Endothelial cell (in vitro differentiated cells): ENCODE results near the gene PIK3AP1. TPM values are rescaled to one million over a fixed set of nuclear protein-coding genes. Genes with fewer than 3 reads are reported as not detected.

Source experiments
- DNase-seq: peaks from one replicate; pipeline ENCODE4 v3.0.0; 2021; ENCODE audit warnings: low spot score
- H3K27ac Mint-ChIP-seq: one replicate; pipeline ENCODE4 v1.8.0; 2021; ENCODE audit warnings: mixed read lengths, inconsistent platforms; ENCODE audit not compliant: unreplicated experiment
- H3K27me3 Mint-ChIP-seq: one replicate; pipeline ENCODE4 v1.8.0; 2021; ENCODE audit warnings: mild to moderate bottlenecking, moderate library complexity, mixed read lengths, inconsistent platforms; ENCODE audit not compliant: unreplicated experiment
- H3K36me3 Mint-ChIP-seq: one replicate; pipeline ENCODE4 v1.8.0; 2021; ENCODE audit warnings: mild to moderate bottlenecking, low read depth, mixed read lengths, inconsistent platforms; ENCODE audit not compliant: unreplicated experiment
- H3K4me1 Mint-ChIP-seq: one replicate; pipeline ENCODE4 v1.8.0; 2021; ENCODE audit warnings: mild to moderate bottlenecking, mixed read lengths, inconsistent platforms; ENCODE audit not compliant: unreplicated experiment
- H3K4me3 Mint-ChIP-seq: one replicate; pipeline ENCODE4 v1.8.0; 2021; ENCODE audit warnings: mild to moderate bottlenecking, mixed read lengths, inconsistent platforms; ENCODE audit not compliant: unreplicated experiment
- H3K9me3 Mint-ChIP-seq: one replicate; pipeline ENCODE4 v1.8.0; 2021; ENCODE audit warnings: mixed read lengths, inconsistent platforms; ENCODE audit not compliant: unreplicated experiment
- CTCF ChIP-seq: fragments of 200-600 bp; sonication (generic); IDR thresholded peaks from one replicate; pipeline ENCODE4 v1.5.0; 2021; ENCODE audit warnings: antibody characterized with exemption; ENCODE audit not compliant: unreplicated experiment
- total RNA-seq: library from RNA; stranded (reverse); fragmentation: NEBNext Ultra II Directional; extraction: Animal tissue kit (Norgen Biotek cat#: 25700); gene quantifications from one replicate; pipeline ENCODE4 v1.2.1, GENCODE V29; 2021; ENCODE audit not compliant: unreplicated experiment

PIK3AP1 gene
- total RNA-seq, 1 donor from 2014 or later, result 9.0 TPM

GRCh38 chr10:96596422-96597407 is 123.6 kb downstream of the PIK3AP1 start:
- no peak overlapping the region for H3K27ac Mint-ChIP-seq
- TF ChIP-seq CTCF, result no peak
- H3K4me1 Mint-ChIP-seq, result peaks cover 3% of the 10 kb centered on the region
- H3K4me3 Mint-ChIP-seq, result no peak overlapping the region
- H3K9me3 Mint-ChIP-seq, result no peaks in the 10 kb centered on the region
- no peaks in the 10 kb centered on the region for H3K36me3 Mint-ChIP-seq
- no peaks in the 10 kb centered on the region for H3K27me3 Mint-ChIP-seq
- DNase-seq, result no peak

GRCh38 chr10:96595741-96596140 is 124.6 kb downstream of the PIK3AP1 start:
- Mint-ChIP-seq H3K36me3 (no peaks in the 10 kb centered on the region), H3K4me3 (no peak overlapping the region), H3K9me3 (no peaks in the 10 kb centered on the region), H3K27me3 (no peaks in the 10 kb centered on the region), H3K4me1 (peaks cover 3% of the 10 kb centered on the region), H3K27ac (no peak overlapping the region)
- DNase-seq, result no peak
- no peak for TF ChIP-seq CTCF

- Mint-ChIP-seq H3K27me3 (peaks cover 4% of the 10 kb centered on the region), H3K9me3 (no peaks in the 10 kb centered on the region), H3K27ac (no peak overlapping the region), H3K4me3 (no peak overlapping the region), H3K4me1 (peaks cover 7% of the 10 kb centered on the region), H3K36me3 (no peaks in the 10 kb centered on the region)
- TF ChIP-seq CTCF, result no peak
- DNase-seq, result no peak
These were observed 128.4 kb downstream of the PIK3AP1 start for GRCh38 chr10:96591946-96592345.

GRCh38 chr10:96588616-96589419 is 131.5 kb downstream of the PIK3AP1 start:
- Mint-ChIP-seq H3K27me3 (peaks cover 10% of the 10 kb centered on the region), H3K9me3 (no peaks in the 10 kb centered on the region), H3K4me3 (no peak overlapping the region), H3K36me3 (peaks cover 5% of the 10 kb centered on the region), H3K27ac (no peak overlapping the region), H3K4me1 (peaks cover 19% of the 10 kb centered on the region)
- DNase-seq, result no peak
- TF ChIP-seq CTCF, result no peak
